ENCODE measurements around the gene KATNA1. TPM values are rescaled to one million over a fixed set of nuclear protein-coding genes. Genes with fewer than 3 reads are reported as not detected.

Gene KATNA1
- total and polyA plus RNA-seq, 9 of the 15 experiments (the other 6 are each of a cell fraction or from before 2014, with no cell fraction given), result 22.5 to 76.9 (median 45.0) TPM

- BruUV-seq (replicated peaks), result no TSS peak
- Histone ChIP-seq H3K36me3 (ENCODE audit: control insufficient read depth, insufficient read depth, low read length) (no peaks in the 10 kb centered on the region), H3K9ac (ENCODE audit: insufficient read depth in 1 of 2, low read depth in 2 of 2, low read length in 2 of 2) (no peak overlapping the region), H3K9me3 (replicated peaks; ENCODE audit: control insufficient read depth, insufficient read depth, low read depth, low read length) (no peaks in the 10 kb centered on the region), H4K20me1 (replicated peaks; ENCODE audit: control insufficient read depth, insufficient read depth, low read length) (peaks cover 4% of the 10 kb centered on the region; the same call in 1 of the 2 replicates), H3K4me2 (ENCODE audit: insufficient read depth, low read length) (no peak overlapping the region), H3K4me3 (no peak overlapping the region), H3K27me3 (ENCODE audit: control insufficient read depth in 2 of 2, insufficient read depth in 2 of 2, low read length in 2 of 2) (no peaks in the 10 kb centered on the region), H3K79me2 (ENCODE audit: control insufficient read depth, insufficient read depth, low read length) (peaks cover 24% of the 10 kb centered on the region), H3K9me1 (ENCODE audit: control insufficient read depth, insufficient read depth, low read length) (no peaks in the 10 kb centered on the region), H2AFZ (ENCODE audit: low read depth, low read length) (peak overlapping the region; percentile 54), H3K27ac (ENCODE audit: extremely low read depth, low read depth, low read length) (no peak overlapping the region), H3K4me1 (replicated peaks in 1 of 2; ENCODE audit: control insufficient read depth in 2 of 2, insufficient read depth in 2 of 2, low read length in 2 of 2) (peaks cover 6 to 17% of the 10 kb centered on the region in 2 experiments; a peak in 4 of 5 replicates)
- FAIRE-seq, result no peak
- no peak for DNase-seq (ENCODE audit: extremely low read depth in 1 of 4, low spot score in 3 of 4)
- POLR2A ChIA-PET, result interaction anchor here (0.6 to 6.1 kb wide), 4 partner anchors 13 to 398 kb away, joined by 3 to 34 read pairs (median 12); partner anchors contain the start of gene PPIL4
- CTCF ChIA-PET (ENCODE audit: low intra/inter-chr PET ratio), result interaction anchor here (0.6 kb wide), 1 partner anchor 270 kb away, joined by 6 read pairs; no protein-coding TSS in a partner anchor
- WGBS (ENCODE audit: insufficient coverage, low coverage, missing lambda C conversion rate), result 14% methylated on average over 3 of the region's 3 CpGs
- intact Hi-C loops (cut with micrococcal nuclease), result loop anchor here (10.0 kb wide), 2 partner anchors 301 to 441 kb away; partner anchors contain the start of gene LRP11
- in situ Hi-C loops (cut with MboI), result no loop called here
- no peak for ATAC-seq
- TF ChIP-seq LARP7 (IDR thresholded peaks at IDR 0.05) (no peak), TEAD1 (CRISPR knock-in tag; IDR thresholded peaks at IDR 0.05) (no peak), ZNF655 (CRISPR knock-in tag; IDR thresholded peaks at IDR 0.05) (no peak), ZNF707 (CRISPR knock-in tag; conservative IDR thresholded peaks at IDR 0.05) (no peak), PHF8 (IDR thresholded peaks at IDR 0.05; ENCODE audit: borderline replicate concordance, low read length) (no peak), POLR3G (IDR thresholded peaks at IDR 0.05; ENCODE audit: extremely low read depth, insufficient read length, insufficient replicate concordance) (no peak), HINFP (tag; conservative IDR thresholded peaks at IDR 0.05; ENCODE audit: low read depth) (no peak), FOSL1 (tag; conservative IDR thresholded peaks at IDR 0.05) (peak; percentile 18; the same call in 1 of the 2 replicates), MTA2 (IDR thresholded peaks at IDR 0.05; ENCODE audit: low read depth) (no peak), ZNF764 (CRISPR knock-in tag; IDR thresholded peaks at IDR 0.05; ENCODE audit: low read depth) (no peak), ERF (CRISPR knock-in tag; IDR thresholded peaks at IDR 0.05) (no peak), REST (IDR thresholded peaks at IDR 0.05; ENCODE audit: borderline replicate concordance) (no peak), REST (CRISPR knock-in tag; IDR thresholded peaks at IDR 0.05; ENCODE audit: low read depth) (no peak)
Observed at GRCh38 chr6:149563928-149564325, 84.6 kb downstream of the KATNA1 start.
